Uterus (tissue), 2 donors: Measurements from ENCODE around the gene H1-8.

Experiments
- CTCF ChIP-seq, 4 experiments: fragments of 200-600 bp in 2 of 4; fragments of 450-650 bp in 2 of 4; sonication (generic) in 2 of 4; IDR thresholded peaks; one replicate each; pipeline ENCODE4 v1.5.1; 2016 to 2019; ENCODE audit warnings: antibody characterized with exemption in 4 of 4, mild to moderate bottlenecking in 2 of 4, moderate library complexity in 1 of 4
- POLR2A ChIP-seq, 2 donors: fragments of 450-650 bp; IDR thresholded peaks; one replicate each; pipeline ENCODE4 v1.6.1; 2016; ENCODE audit warnings: antibody characterized with exemption in 2 of 2, mild to moderate bottlenecking in 1 of 2, moderate library complexity in 1 of 2

GRCh38 chr3:129553171-129553570 is 10.2 kb downstream of the H1-8 start:
- TF ChIP-seq POLR2A (IDR thresholded peaks at IDR 0.05) = no peak
- TF ChIP-seq CTCF (IDR thresholded peaks at IDR 0.05) = no peak
